Right forelimb (tissue), 1 donor: ENCODE measurements around the gene SYCP2.
A peak's percentile ranks its signal among the peaks of the same experiment; 100 is the strongest.

ENCODE experiments used
- DNase-seq: peaks from one replicate; pipeline ENCODE4 v3.0.0-alpha.2; 2018

Gene SYCP2

GRCh38 chr20:59940129-59940955, 6.9 kb upstream of the SYCP2 start, which contains the start of the genes FAM217B and PPP1R3D:
FAM217B (plus strand) TSS chr20:59940389; CDS start chr20:59943944, 3,555 bp downstream.
PPP1R3D (minus strand) TSS chr20:59940305; CDS start chr20:59939931, 374 bp downstream.
- peak; percentile 97 for DNase-seq

- DNase-seq, result no peak
Observed at GRCh38 chr20:59939879-59940128, 6.4 kb upstream of the SYCP2 start.

GRCh38 chr20:59939052-59939878, 5.8 kb upstream of the SYCP2 start:
- DNase-seq, result no peak

- DNase-seq, result no peak
Observed at GRCh38 chr20:59938696-59939051, 5.2 kb upstream of the SYCP2 start.

- DNase-seq, result no peak
Observed at GRCh38 chr20:59938221-59938620, 4.8 kb upstream of the SYCP2 start.

- DNase-seq, result no peak
Observed at GRCh38 chr20:59937150-59937549, 3.7 kb upstream of the SYCP2 start.

GRCh38 chr20:59936409-59936808, 3.0 kb upstream of the SYCP2 start:
- DNase-seq, result no peak

GRCh38 chr20:59935457-59936185, 2.2 kb upstream of the SYCP2 start:
- no peak for DNase-seq

- peak; percentile 87 for DNase-seq
Observed at GRCh38 chr20:59933849-59934585, 580 bp upstream of the SYCP2 start.

- DNase-seq, result no peak
Observed at GRCh38 chr20:59932616-59933295, 681 bp downstream of the SYCP2 start.

GRCh38 chr20:59931511-59932312, 1.7 kb downstream of the SYCP2 start:
- no peak for DNase-seq

- DNase-seq, result no peak
Observed at GRCh38 chr20:59925899-59926298, 7.5 kb downstream of the SYCP2 start.

- no peak for DNase-seq
Observed at GRCh38 chr20:59925359-59925758, 8.1 kb downstream of the SYCP2 start.

- no peak for DNase-seq
Observed at GRCh38 chr20:59923514-59923913, 9.9 kb downstream of the SYCP2 start.

GRCh38 chr20:59920944-59921343, 12.5 kb downstream of the SYCP2 start:
- DNase-seq, result no peak

- DNase-seq, result no peak
Observed at GRCh38 chr20:59912609-59913008, 20.8 kb downstream of the SYCP2 start.

GRCh38 chr20:59911041-59911440, 22.4 kb downstream of the SYCP2 start:
- DNase-seq, result no peak

- DNase-seq, result no peak
Observed at GRCh38 chr20:59908855-59909254, 24.6 kb downstream of the SYCP2 start.

- DNase-seq, result no peak
Observed at GRCh38 chr20:59903621-59904020, 29.8 kb downstream of the SYCP2 start.

GRCh38 chr20:59902470-59902869, 31.0 kb downstream of the SYCP2 start:
- DNase-seq, result no peak

GRCh38 chr20:59895908-59896307, 37.5 kb downstream of the SYCP2 start:
- DNase-seq, result no peak
